Memory B cell (primary cell): ENCODE results near the gene CES4A.
A peak's percentile ranks its signal among the peaks of the same experiment; 100 is the strongest.
"Not testable (repeated sequence)": the region's sequence is repeated elsewhere in the genome, so short reads cannot be mapped to it uniquely, and the experiment has no call there.

ENCODE experiments used
- ATAC-seq: fragments of 150-1000 bp; cut with Tn5 transposase; 2 replicates; pipeline ENCODE4 v1.10.0; 2021; ENCODE audit warnings: low read depth, mild to moderate bottlenecking, moderate library complexity
- DNase-seq, 2 donors: peaks; one replicate each; pipeline ENCODE4 v3.0.0; 2022; ENCODE audit warnings: low spot score in 2 of 2
- H3K27ac Mint-ChIP-seq: one replicate; pipeline ENCODE4 v1.8.0; 2022; ENCODE audit warnings: mild to moderate bottlenecking, moderate library complexity, mixed read lengths
- H3K27me3 Mint-ChIP-seq: one replicate; pipeline ENCODE4 v1.8.0; 2022; ENCODE audit warnings: mixed read lengths
- H3K36me3 Mint-ChIP-seq: one replicate; pipeline ENCODE4 v1.8.0; 2022; ENCODE audit warnings: mild to moderate bottlenecking, mixed read lengths
- H3K4me1 Mint-ChIP-seq: one replicate; pipeline ENCODE4 v1.8.0; 2022; ENCODE audit warnings: mixed read lengths
- H3K4me3 Mint-ChIP-seq: one replicate; pipeline ENCODE4 v1.8.0; 2022; ENCODE audit warnings: mild to moderate bottlenecking, moderate library complexity, mixed read lengths
- H3K9me3 Mint-ChIP-seq: one replicate; pipeline ENCODE4 v1.8.0; 2022; ENCODE audit warnings: mixed read lengths

CES4A gene

DNA sequence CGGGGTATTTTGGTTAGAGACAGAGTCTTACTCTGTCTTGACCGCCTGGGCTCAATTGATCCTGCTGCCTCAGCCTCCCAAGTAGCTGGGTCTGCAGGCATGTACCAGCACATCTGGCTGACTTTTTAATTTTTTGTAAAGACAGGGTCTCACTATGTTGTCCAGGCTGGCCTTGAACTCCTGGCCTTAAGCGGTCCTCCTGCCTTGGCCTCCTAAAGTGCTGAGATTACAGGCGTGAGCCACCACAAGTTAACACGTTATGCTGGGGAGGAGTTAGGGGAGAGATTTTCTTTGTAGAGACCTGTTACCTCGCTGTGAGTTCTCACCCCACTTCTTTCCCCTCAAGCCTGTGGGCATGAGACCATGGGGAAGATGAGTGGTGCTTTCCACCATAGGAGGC lies 1.8 kb upstream of the CES4A start:
- Mint-ChIP-seq H3K27ac (no peak overlapping the region), H3K27me3 (no peaks in the 10 kb centered on the region), H3K4me1 (no peaks in the 10 kb centered on the region), H3K9me3 (no peaks in the 10 kb centered on the region), H3K36me3 (no peaks in the 10 kb centered on the region), H3K4me3 (no peak overlapping the region)
- ATAC-seq = no peak
- no peak for DNase-seq

DNA sequence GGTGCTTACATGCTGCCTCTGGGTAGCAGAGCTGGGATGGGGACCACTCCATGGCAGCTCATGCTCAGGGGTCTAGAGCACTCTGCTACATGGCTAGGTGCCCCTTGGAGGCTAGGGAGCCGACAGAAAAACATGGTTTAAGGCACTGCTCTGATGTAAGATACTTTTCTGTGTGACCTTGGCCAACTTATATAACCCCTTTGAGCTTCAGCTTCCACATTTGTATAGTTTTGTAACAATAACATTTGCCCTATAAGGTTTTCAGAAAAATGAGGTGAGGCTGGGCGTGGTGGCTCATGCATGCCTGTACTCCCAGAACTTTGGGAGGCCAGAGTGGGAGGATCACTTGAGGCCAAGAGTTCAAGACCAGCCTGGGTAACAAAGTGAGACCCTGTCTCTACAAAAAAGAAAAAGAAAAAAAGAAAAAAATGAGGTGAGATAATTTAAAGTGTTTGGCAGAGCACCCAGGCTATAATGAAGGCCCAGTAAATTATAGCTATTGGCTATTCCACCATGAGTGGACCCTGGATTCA lies 3.2 kb downstream of the CES4A start:
- no peaks in the 10 kb centered on the region for H3K36me3 Mint-ChIP-seq
- no peak overlapping the region for H3K27ac Mint-ChIP-seq
- no peak for ATAC-seq

DNA sequence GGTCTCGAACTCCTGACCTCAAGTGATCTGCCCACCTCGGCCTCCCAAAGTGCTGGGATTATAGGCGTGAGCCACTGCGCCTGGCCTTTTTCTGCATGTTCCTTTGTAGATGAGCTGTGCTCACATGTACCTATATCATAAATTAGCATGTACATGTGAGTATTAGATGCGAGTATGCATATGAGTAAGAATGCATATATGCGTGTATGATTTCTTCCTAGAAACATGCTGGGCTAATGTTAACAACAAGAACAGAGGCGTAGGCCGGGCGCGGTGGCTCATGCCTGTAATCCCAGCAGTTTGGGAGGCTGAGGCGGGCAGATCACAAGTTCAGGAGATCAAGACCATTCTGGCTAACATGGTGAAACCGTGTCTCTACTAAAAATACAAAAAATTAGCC lies 5.2 kb downstream of the CES4A start:
- not testable (repeated sequence) for H3K4me1 Mint-ChIP-seq, H3K36me3 Mint-ChIP-seq, ATAC-seq, H3K9me3 Mint-ChIP-seq, H3K27me3 Mint-ChIP-seq, DNase-seq, H3K4me3 Mint-ChIP-seq, H3K27ac Mint-ChIP-seq

More for the DNA sequence above, 3.2 kb downstream of the CES4A start:
- DNase-seq = no peak
- no peaks in the 10 kb centered on the region for H3K4me1 Mint-ChIP-seq
- H3K9me3 Mint-ChIP-seq = no peaks in the 10 kb centered on the region
- H3K4me3 Mint-ChIP-seq = no peak overlapping the region
- no peaks in the 10 kb centered on the region for H3K27me3 Mint-ChIP-seq

DNA sequence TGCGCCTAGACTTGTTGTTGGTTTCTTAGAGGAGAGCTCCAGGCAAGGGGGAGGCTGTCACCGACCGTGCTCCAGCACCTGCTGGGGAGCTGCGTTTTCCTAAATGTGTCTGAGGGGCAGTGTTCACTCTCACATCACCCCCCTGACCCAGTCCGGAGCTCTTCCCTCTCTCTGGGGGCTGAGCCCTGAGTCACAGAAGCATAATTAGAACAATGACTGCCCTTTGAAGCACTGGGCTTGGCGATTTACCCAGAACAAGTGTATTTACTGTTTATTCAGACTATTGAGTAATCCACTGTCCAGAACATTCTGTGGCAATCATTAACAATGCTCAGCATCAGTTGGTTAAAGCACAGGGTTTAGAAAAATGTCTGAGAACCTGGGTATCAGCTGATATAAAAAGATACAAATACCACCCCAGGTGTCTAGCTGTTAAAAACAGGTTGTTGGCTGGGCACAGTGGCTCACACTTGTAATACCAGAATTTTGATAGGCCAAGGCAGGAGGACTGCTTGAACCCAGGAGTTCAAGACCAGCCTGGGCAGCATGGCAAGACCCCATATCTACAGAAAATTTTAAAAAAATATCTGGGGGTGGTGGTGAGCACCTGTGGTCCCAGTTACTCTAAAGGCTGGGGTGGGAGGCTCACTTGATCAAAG lies 8.1 kb downstream of the CES4A start:
- Mint-ChIP-seq H3K9me3 (no peaks in the 10 kb centered on the region), H3K4me3 (no peak overlapping the region)
- DNase-seq = no peak

DNA sequence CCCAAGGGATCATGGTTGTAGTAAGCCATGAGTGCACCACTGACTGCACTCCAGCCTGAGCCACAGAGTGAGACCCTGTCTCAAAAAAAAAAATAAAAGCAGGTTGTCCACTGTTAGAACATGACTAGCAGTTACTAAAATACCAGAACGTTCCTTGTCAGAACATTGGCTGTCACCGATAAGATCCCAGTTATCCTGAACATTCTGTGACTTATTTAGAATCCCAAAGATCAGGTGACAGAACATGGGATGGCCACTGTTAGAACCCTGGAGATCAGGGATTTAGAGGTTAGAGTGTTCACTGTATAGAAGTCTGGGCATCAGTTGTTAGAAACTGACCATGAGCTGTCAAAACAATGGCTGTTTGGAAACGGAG lies 8.6 kb downstream of the CES4A start:
- DNase-seq (no peak), ATAC-seq (no peak)
- Mint-ChIP-seq H3K4me1 (peaks cover 11% of the 10 kb centered on the region), H3K4me3 (no peak overlapping the region), H3K27ac (no peak overlapping the region), H3K27me3 (peaks cover 2% of the 10 kb centered on the region), H3K9me3 (no peaks in the 10 kb centered on the region), H3K36me3 (no peaks in the 10 kb centered on the region)

More for the DNA sequence above, 8.1 kb downstream of the CES4A start:
- Mint-ChIP-seq H3K36me3 (no peaks in the 10 kb centered on the region), H3K4me1 (peaks cover 10% of the 10 kb centered on the region), H3K27me3 (peaks cover 2% of the 10 kb centered on the region), H3K27ac (no peak overlapping the region)
- no peak for ATAC-seq

DNA sequence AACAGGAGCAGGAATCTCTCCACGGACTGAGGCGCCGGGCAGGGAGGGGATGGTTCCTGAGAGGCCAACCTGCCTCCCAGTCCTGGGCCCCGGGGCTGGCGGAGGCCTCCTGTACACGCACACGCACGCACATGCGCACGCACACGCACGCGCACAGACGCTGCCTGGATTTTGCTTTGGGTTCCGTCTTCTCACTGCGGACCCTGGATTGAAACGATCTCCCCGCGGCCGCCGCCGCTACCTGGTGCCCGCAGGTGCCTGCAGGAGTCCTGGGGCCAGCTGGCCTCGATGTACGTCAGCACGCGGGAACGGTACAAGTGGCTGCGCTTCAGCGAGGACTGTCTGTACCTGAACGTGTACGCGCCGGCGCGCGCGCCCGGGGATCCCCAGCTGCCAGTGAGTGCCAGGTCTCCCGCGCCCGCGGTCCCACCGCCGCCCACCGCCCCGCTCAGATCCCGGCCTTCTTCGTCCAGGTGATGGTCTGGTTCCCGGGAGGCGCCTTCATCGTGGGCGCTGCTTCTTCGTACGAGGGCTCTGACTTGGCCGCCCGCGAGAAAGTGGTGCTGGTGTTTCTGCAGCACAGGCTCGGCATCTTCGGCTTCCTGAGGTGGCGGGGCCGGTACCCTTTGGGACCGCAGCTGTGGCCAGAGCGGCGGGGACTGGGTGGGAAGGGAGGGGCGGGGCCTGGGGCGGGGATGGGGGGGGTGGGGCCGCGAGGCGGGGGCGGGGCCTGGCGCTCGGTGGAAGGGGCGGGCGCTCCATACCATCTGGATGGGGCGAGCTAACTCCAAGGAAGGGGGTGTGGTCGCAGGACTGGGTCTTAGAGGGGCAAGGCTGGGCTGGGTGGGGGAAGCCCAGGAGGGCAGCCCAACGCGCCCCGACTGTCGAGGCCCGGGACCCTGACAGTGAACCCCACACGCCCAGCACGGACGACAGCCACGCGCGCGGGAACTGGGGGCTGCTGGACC lies 12.3 kb downstream of the CES4A start:
- DNase-seq = peak; percentile 37 to 66
- no peaks in the 10 kb centered on the region for H3K9me3 Mint-ChIP-seq
- peak overlapping the region; percentile 84 for H3K4me3 Mint-ChIP-seq

DNA sequence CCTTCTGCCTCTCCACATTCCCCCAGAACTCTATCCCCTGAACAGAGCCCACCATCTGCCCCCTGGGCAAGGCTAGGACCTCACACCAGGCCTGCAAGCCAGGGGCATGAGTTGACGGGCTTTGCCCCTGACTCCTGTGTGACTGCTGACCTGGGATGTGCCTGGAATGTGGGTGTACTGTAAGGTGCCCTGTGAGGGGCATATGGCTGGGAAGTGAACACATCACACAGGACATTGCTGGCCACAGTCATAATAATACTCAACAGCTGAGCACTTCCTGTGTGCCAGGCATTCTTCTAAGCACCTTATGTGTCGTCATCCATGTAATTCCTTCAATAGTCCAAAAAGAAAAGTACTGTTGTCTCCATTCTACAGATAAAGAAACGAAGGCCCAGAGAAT lies 13.3 kb downstream of the CES4A start:
- peaks cover 4% of the 10 kb centered on the region for H3K27me3 Mint-ChIP-seq
- DNase-seq (no peak), ATAC-seq (no peak)
- no peak overlapping the region for H3K27ac Mint-ChIP-seq
- H3K36me3 Mint-ChIP-seq = peaks cover 2% of the 10 kb centered on the region
- H3K4me3 Mint-ChIP-seq = peak overlapping the region; percentile 42
- H3K4me1 Mint-ChIP-seq = peaks cover 11% of the 10 kb centered on the region
- no peaks in the 10 kb centered on the region for H3K9me3 Mint-ChIP-seq

More for the DNA sequence above, 12.3 kb downstream of the CES4A start:
- peaks cover 2% of the 10 kb centered on the region for H3K36me3 Mint-ChIP-seq
- H3K27me3 Mint-ChIP-seq = peaks cover 2% of the 10 kb centered on the region
- H3K4me1 Mint-ChIP-seq = peaks cover 11% of the 10 kb centered on the region
- H3K27ac Mint-ChIP-seq = peak overlapping the region; percentile 36
- peak; percentile 85 for ATAC-seq

DNA sequence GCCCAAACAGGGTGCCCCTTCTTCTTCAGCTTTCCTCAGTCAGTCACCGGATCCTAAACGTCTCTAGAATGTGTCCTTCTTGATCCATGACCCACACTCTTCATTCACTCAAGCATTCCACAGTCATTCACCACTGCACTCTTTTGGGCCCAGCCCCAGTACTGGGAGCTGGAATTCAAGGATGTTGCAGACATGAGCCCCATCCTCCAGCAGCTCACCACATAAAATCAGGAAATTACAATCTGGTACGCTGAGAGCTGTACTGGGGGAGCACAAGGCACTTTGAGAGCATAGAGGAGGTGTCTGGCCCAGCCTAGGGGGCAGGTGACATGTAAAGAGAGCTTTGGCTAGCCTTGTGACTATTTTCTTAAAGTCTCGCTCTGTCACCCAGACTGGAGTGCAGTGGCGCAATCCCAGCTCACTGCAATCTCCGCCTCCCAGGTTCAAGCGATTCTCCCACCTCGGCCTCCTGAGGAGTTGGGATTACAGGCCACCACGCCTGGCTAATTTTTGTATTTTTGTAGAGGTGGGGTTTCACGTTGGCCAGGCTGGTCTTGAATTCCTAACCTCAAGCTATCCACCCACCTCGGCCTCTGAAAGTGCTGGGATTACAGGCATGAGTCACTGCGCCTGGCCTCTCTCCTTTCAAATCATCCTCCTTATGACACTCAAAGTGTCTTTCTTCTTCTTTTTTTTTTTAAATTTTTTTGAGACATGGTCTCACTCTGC lies 18.7 kb downstream of the CES4A start:
- Mint-ChIP-seq H3K9me3 (no peaks in the 10 kb centered on the region), H3K36me3 (peaks cover 2% of the 10 kb centered on the region), H3K27me3 (peaks cover 2% of the 10 kb centered on the region), H3K4me1 (no peaks in the 10 kb centered on the region), H3K4me3 (no peak overlapping the region), H3K27ac (no peak overlapping the region)
- DNase-seq (no peak), ATAC-seq (no peak)

DNA sequence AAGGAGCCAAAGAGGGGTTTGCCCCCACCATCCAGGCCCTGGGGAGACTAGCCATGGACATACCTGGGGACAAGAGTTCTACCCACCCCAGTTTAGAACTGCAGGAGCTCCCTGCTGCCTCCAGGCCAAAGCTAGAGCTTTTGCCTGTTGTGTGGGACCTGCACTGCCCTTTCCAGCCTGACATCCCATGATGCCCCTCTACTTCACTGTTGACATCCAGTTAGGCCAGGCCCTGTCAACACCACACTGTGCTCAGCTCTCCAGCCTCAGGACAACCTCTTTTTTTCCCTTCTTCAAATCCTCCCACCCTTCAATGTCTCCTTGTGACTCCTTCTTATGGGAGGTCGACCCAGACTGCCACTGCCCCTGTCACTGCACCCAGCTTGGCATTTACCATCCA lies 20.8 kb downstream of the CES4A start:
- peaks cover 2% of the 10 kb centered on the region for H3K27me3 Mint-ChIP-seq
- no peak for ATAC-seq
- H3K4me1 Mint-ChIP-seq = no peaks in the 10 kb centered on the region
- no peak for DNase-seq
- no peaks in the 10 kb centered on the region for H3K36me3 Mint-ChIP-seq
- no peaks in the 10 kb centered on the region for H3K9me3 Mint-ChIP-seq
- H3K27ac Mint-ChIP-seq = no peak overlapping the region
- H3K4me3 Mint-ChIP-seq = no peak overlapping the region

DNA sequence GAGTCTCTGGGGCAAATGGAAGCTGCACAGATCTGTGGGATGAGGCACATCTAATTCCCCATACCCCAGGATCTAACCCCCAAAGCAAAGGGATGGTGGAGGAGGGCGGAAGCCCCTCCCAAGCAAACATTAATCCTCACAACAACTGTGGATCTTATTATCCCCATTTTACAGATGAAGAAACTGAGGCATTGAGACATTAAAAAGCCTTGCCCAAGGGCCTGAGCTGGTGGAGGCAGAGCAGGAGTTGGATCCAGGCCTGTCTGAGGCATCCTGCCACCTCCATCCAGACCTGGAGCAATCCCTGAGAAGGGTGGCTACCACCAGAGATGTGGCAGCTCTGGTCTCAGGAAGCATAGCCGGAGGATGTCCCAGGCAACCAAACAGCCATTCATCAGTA lies 22.9 kb downstream of the CES4A start:
- ATAC-seq (no peak), DNase-seq (no peak)
- Mint-ChIP-seq H3K27ac (no peak overlapping the region), H3K4me1 (peaks cover 4% of the 10 kb centered on the region), H3K27me3 (no peaks in the 10 kb centered on the region), H3K36me3 (no peaks in the 10 kb centered on the region), H3K9me3 (no peaks in the 10 kb centered on the region), H3K4me3 (no peak overlapping the region)

DNA sequence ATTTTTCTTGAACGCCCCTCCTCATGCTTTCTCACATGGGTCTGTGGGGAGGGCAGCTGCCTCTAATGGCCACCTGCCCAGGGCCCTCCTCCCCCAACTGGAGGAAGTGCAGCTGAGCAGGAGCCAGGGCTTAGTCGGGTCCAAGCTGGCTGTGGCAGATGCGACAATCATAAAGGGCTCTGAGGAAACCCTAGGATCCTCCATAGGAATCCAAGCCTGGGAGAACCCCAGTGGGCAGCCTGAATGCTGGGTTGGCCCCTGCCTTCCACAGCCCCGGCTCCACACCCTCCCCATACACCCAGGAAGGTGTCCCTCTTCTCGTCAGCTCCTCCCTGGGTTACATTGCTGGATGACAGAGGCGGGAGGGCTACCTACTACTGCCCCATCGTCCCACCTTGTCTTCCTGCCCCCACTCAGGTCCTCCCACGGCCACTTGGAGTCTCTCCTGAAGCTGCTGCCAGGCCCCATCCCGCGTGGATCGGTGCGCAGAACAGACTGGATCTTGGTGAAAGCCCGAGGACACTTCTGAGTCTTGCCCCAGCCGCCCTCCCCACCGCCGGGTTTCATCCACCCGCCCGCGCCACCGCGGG lies 24.9 kb downstream of the CES4A start:
- Mint-ChIP-seq H3K27me3 (no peaks in the 10 kb centered on the region), H3K9me3 (no peaks in the 10 kb centered on the region), H3K27ac (no peak overlapping the region), H3K4me1 (peaks cover 4% of the 10 kb centered on the region), H3K36me3 (no peaks in the 10 kb centered on the region), H3K4me3 (peak overlapping the region; percentile 41)
- DNase-seq (no peak), ATAC-seq (no peak)

DNA sequence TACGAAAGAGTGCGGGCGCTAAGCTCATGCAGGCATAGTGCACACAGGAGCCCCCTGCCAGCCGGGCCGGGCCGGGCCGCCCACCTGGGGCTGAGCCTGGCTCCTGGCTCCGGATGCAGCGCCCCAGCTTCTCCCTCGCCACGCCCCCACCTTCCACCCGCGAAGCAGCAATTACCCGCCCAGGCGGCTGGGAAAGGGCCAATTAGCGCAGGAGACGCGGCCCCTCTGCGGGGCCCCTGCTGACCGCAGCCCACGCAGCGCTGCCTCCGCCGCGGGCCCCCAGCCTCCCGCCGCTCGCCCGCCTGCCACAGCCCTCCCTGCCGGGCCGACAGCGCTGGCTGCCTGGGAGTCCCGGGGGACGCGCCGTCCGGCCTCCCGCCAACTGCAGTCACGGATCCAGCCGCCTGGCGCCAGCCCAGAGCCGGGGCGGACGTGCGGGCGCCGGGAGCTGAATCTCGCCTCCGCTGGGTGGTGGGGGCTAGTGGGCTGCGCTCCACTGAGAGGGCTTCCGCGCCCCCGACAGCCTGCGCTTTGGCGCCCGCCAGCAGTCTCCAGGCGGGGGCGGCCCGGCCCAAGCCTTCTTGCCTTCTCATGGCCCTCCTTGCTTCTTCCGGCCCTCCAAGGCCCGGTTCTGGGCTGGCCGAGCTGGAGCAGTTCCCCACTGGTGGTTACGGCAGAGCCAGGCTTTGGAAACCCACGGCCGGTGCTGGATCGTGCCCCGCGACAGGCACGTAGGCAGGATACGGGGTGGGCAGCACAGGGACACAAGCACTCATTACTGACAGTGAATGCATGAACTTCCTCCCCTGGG lies 25.6 kb downstream of the CES4A start:
- Mint-ChIP-seq H3K27me3 (no peaks in the 10 kb centered on the region), H3K9me3 (no peaks in the 10 kb centered on the region), H3K27ac (no peak overlapping the region), H3K4me3 (peak overlapping the region; percentile 86), H3K36me3 (no peaks in the 10 kb centered on the region), H3K4me1 (peaks cover 4% of the 10 kb centered on the region)
- DNase-seq (peak; percentile 31 to 51), ATAC-seq (peak; percentile 62)
